ENCODE results near the gene LCMT1. TPM values are rescaled to one million over a fixed set of nuclear protein-coding genes. Genes with fewer than 3 reads are reported as not detected.

LCMT1 gene
- total and polyA plus RNA-seq, 9 of the 15 experiments (the other 6 are each of a cell fraction or from before 2014, with no cell fraction given) = 20.0 to 42.8 (median 32.3) TPM

GRCh38 chr16:25080420-25081131, 31.0 kb upstream of the LCMT1 start:
- ChIA-PET CTCF (ENCODE audit: low intra/inter-chr PET ratio) (no interaction called here), POLR2A (interaction anchor here (1.0 to 2.4 kb wide), 4 partner anchors 9 to 235 kb away, joined by 3 to 11 read pairs (median 4); no protein-coding TSS in a partner anchor)
- no peaks in the 10 kb centered on the region for H4K20me1 ChIP-seq (replicated peaks; ENCODE audit: control insufficient read depth, insufficient read depth, low read length)
- 68% methylated on average over 5 of the region's 5 CpGs for WGBS (ENCODE audit: insufficient coverage, low coverage, missing lambda C conversion rate)
- H3K36me3 ChIP-seq (ENCODE audit: control insufficient read depth, insufficient read depth, low read length) = no peaks in the 10 kb centered on the region
- in situ Hi-C loops (cut with MboI) = no loop called here
- H3K4me2 ChIP-seq (ENCODE audit: insufficient read depth, low read length) = no peak overlapping the region; the same call in 1 of the 2 replicates
- H3K27ac ChIP-seq (ENCODE audit: extremely low read depth, low read depth, low read length) = no peak overlapping the region
- FAIRE-seq (peak; percentile 15), DNase-seq (ENCODE audit: extremely low read depth in 1 of 4, low spot score in 3 of 4) (no peak), ATAC-seq (peak; percentile 53; the same call in 2 of the 3 replicates)
- H2AFZ ChIP-seq (ENCODE audit: low read depth, low read length) = peak overlapping the region; percentile 68; the same call in 1 of the 2 replicates
- H3K27me3 ChIP-seq (ENCODE audit: control insufficient read depth in 2 of 2, insufficient read depth in 2 of 2, low read length in 2 of 2) = no peaks in the 10 kb centered on the region
- no peaks in the 10 kb centered on the region for H3K79me2 ChIP-seq (ENCODE audit: control insufficient read depth, insufficient read depth, low read length)
- no peak overlapping the region for H3K9ac ChIP-seq (ENCODE audit: insufficient read depth in 1 of 2, low read depth in 2 of 2, low read length in 2 of 2)
- intact Hi-C loops (cut with micrococcal nuclease) = no loop called here
- H3K9me1 ChIP-seq (ENCODE audit: control insufficient read depth, insufficient read depth, low read length) = no peaks in the 10 kb centered on the region
- H3K4me3 ChIP-seq = no peak overlapping the region
- peaks cover 0 to 15% of the 10 kb centered on the region in 2 experiments; a peak in 2 of 5 replicates for H3K4me1 ChIP-seq (replicated peaks in 1 of 2; ENCODE audit: control insufficient read depth in 2 of 2, insufficient read depth in 2 of 2, low read length in 2 of 2)
- BruUV-seq (replicated peaks) = no TSS peak
- no peaks in the 10 kb centered on the region; the same call in 1 of the 2 replicates for H3K9me3 ChIP-seq (replicated peaks; ENCODE audit: control insufficient read depth, insufficient read depth, low read depth, low read length)
- TF ChIP-seq RBM25 (IDR thresholded peaks at IDR 0.05; ENCODE audit: low read depth, low read length, severe bottlenecking) (no peak), ZFPM2 (CRISPR knock-in tag; IDR thresholded peaks at IDR 0.05) (no peak), MXI1 (IDR thresholded peaks at IDR 0.05; ENCODE audit: low read depth, low read length) (no peak), ZBTB43 (CRISPR knock-in tag; IDR thresholded peaks at IDR 0.05) (no peak), AFF4 (CRISPR knock-in tag; IDR thresholded peaks at IDR 0.05) (no peak), ELF1 (tag; IDR thresholded peaks at IDR 0.05) (no peak), XRCC3 (IDR thresholded peaks at IDR 0.05) (no peak), HMBOX1 (IDR thresholded peaks at IDR 0.05) (peak; percentile 91), ZNF740 (CRISPR knock-in tag; IDR thresholded peaks at IDR 0.05) (no peak), ZNF740 (tag; IDR thresholded peaks at IDR 0.05) (no peak), ZNF354B (CRISPR knock-in tag; IDR thresholded peaks at IDR 0.05) (no peak), PREB (CRISPR knock-in tag; IDR thresholded peaks at IDR 0.05) (no peak), PML (IDR thresholded peaks at IDR 0.05; ENCODE audit: low read length) (no peak), MCM2 (IDR thresholded peaks at IDR 0.05; ENCODE audit: low read depth) (no peak)

Measured in K562 (cell line).